SK-N-SH treated with all-trans-retinoic acid at 6 μM for 48 hours (cell line): Measurements from ENCODE around the gene AS3MT.

ENCODE experiments used
- BACH2 ChIP-seq: fragments of 250-450 bp; sonication (Bioruptor Pico); IDR thresholded peaks from 2 replicates; pipeline ENCODE4 v1.9.0; 2021; ENCODE audit warnings: mild to moderate bottlenecking, borderline replicate concordance
- OSR1 ChIP-seq: fragments of 250-450 bp; sonication (Bioruptor Pico); IDR thresholded peaks from 2 replicates; pipeline ENCODE4 v1.8.0; 2022; ENCODE audit warnings: moderate library complexity, mild to moderate bottlenecking, inconsistent platforms
- RARB ChIP-seq: fragments of 250-450 bp; sonication (Bioruptor Pico); IDR thresholded peaks from 2 replicates; pipeline ENCODE4 v1.8.0; 2021; ENCODE audit warnings: mild to moderate bottlenecking, moderate library complexity
- ZC3H10 ChIP-seq: fragments of 250-450 bp; sonication (Bioruptor Pico); IDR thresholded peaks from 2 replicates; pipeline ENCODE4 v1.5.1; 2021; ENCODE audit warnings: mild to moderate bottlenecking, moderate library complexity
- ZFP3 ChIP-seq: fragments of 250-450 bp; sonication (Bioruptor Pico); IDR thresholded peaks from 2 replicates; pipeline ENCODE4 v1.5.0; 2020; ENCODE audit warnings: mild to moderate bottlenecking, moderate library complexity
- ZNF70 ChIP-seq: fragments of 450-650 bp; formaldehyde crosslinking; IDR thresholded peaks from 2 replicates; pipeline ENCODE4 v1.5.0; 2020; ENCODE audit warnings: mild to moderate bottlenecking, moderate library complexity
- TF ChIP-seq, protein P1 (sequence below): fragments of 250-450 bp; sonication (Bioruptor Pico); IDR thresholded peaks from 2 replicates; pipeline ENCODE4 v1.5.0; 2020; ENCODE audit warnings: mild to moderate bottlenecking, moderate library complexity
- TF ChIP-seq, protein P2 (sequence below): fragments of 250-450 bp; sonication (Bioruptor Pico); IDR thresholded peaks from 2 replicates; pipeline ENCODE4 v1.8.0; 2020; ENCODE audit warnings: mild to moderate bottlenecking, moderate library complexity, borderline replicate concordance

DNA sequence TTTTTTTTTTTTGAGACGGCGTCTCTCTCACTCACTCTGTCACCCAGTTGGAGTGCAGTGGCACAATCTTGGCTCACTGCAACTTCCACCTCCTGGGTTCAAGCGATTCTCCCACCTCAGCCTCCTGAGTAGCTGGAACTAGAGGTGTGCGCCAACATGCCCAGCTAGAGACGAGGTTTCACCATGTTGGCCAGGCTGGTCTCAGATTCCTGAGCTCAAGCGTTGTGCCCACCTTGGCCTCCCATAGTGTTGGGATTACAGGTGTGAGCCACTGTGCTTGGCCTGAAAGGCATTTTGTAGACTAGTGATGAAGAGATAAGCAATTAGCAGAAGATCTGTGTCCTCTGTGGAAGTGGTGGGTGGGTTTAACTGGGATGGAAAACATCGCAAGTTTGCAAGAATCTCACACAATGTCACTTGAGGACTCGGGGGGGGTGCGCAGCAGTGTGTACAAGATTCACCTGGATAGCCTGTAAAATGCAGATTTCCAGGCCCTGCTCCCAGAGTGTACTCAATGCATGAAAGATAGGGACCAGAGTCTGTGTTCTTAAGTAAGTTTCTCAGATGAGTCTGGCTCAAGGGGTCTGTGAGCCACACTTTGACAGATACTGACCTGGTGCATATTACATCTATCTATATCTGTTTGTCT lies 43.0 kb upstream of the AS3MT start:
- no peak for TF ChIP-seq ZC3H10
- TF ChIP-seq, protein P1, sequence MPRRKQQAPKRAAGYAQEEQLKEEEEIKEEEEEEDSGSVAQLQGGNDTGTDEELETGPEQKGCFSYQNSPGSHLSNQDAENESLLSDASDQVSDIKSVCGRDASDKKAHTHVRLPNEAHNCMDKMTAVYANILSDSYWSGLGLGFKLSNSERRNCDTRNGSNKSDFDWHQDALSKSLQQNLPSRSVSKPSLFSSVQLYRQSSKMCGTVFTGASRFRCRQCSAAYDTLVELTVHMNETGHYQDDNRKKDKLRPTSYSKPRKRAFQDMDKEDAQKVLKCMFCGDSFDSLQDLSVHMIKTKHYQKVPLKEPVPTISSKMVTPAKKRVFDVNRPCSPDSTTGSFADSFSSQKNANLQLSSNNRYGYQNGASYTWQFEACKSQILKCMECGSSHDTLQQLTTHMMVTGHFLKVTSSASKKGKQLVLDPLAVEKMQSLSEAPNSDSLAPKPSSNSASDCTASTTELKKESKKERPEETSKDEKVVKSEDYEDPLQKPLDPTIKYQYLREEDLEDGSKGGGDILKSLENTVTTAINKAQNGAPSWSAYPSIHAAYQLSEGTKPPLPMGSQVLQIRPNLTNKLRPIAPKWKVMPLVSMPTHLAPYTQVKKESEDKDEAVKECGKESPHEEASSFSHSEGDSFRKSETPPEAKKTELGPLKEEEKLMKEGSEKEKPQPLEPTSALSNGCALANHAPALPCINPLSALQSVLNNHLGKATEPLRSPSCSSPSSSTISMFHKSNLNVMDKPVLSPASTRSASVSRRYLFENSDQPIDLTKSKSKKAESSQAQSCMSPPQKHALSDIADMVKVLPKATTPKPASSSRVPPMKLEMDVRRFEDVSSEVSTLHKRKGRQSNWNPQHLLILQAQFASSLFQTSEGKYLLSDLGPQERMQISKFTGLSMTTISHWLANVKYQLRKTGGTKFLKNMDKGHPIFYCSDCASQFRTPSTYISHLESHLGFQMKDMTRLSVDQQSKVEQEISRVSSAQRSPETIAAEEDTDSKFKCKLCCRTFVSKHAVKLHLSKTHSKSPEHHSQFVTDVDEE (CRISPR knock-in tag) = no peak
- TF ChIP-seq, protein P2, sequence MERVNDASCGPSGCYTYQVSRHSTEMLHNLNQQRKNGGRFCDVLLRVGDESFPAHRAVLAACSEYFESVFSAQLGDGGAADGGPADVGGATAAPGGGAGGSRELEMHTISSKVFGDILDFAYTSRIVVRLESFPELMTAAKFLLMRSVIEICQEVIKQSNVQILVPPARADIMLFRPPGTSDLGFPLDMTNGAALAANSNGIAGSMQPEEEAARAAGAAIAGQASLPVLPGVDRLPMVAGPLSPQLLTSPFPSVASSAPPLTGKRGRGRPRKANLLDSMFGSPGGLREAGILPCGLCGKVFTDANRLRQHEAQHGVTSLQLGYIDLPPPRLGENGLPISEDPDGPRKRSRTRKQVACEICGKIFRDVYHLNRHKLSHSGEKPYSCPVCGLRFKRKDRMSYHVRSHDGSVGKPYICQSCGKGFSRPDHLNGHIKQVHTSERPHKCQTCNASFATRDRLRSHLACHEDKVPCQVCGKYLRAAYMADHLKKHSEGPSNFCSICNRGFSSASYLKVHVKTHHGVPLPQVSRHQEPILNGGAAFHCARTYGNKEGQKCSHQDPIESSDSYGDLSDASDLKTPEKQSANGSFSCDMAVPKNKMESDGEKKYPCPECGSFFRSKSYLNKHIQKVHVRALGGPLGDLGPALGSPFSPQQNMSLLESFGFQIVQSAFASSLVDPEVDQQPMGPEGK (CRISPR knock-in tag) = no peak
- TF ChIP-seq ZNF70 (CRISPR knock-in tag) = no peak
- TF ChIP-seq BACH2 (CRISPR knock-in tag) = no peak
- no peak for TF ChIP-seq RARB (CRISPR knock-in tag)
- no peak for TF ChIP-seq OSR1 (CRISPR knock-in tag)
- TF ChIP-seq ZFP3 (CRISPR knock-in tag) = no peak
